Heart right ventricle (tissue), 16 donors: ENCODE measurements around the gene MYT1. TPM values are rescaled to one million over a fixed set of nuclear protein-coding genes. Genes with fewer than 3 reads are reported as not detected.
A peak's percentile ranks its signal among the peaks of the same experiment; 100 is the strongest.
"Not testable (repeated sequence)": the region's sequence is repeated elsewhere in the genome, so short reads cannot be mapped to it uniquely, and the experiment has no call there.

Experiments
- ATAC-seq, 8 donors: fragments of 200-7000 bp; cut with Tn5 transposase; one replicate each; pipeline ENCODE4 v1.9.1; 2020; ENCODE audit warnings: mild to moderate bottlenecking in 8 of 8, moderate library complexity in 8 of 8, moderate number of reproducible peaks in 1 of 8
- DNase-seq, 2 donors: peaks; one replicate each; pipeline ENCODE4 v3.0.0-alpha.2; 2020
- H3K27ac ChIP-seq, 10 donors: fragments of 200-600 bp; sonication (generic) in 2 of 10; one replicate each; pipeline versions ENCODE4 v1.5.0 to v1.8.0; 2020 to 2022; ENCODE audit warnings: mild to moderate bottlenecking in 3 of 10
- H3K27me3 ChIP-seq, 7 donors: fragments of 200-600 bp; one replicate each; pipeline ENCODE4 v1.8.0; 2021 to 2022; ENCODE audit warnings: mild to moderate bottlenecking in 2 of 7
- H3K36me3 ChIP-seq, 9 donors: fragments of 200-600 bp; sonication (generic) in 1 of 9; one replicate each; pipeline versions ENCODE4 v1.5.0 to v1.8.0; 2020 to 2022; ENCODE audit warnings: mild to moderate bottlenecking in 2 of 9
- H3K4me1 ChIP-seq, 9 donors: fragments of 200-600 bp; sonication (generic) in 1 of 9; one replicate each; pipeline versions ENCODE4 v1.5.0 to v1.8.0; 2020 to 2022; ENCODE audit warnings: mild to moderate bottlenecking in 4 of 9
- H3K4me3 ChIP-seq, 10 donors: fragments of 200-600 bp; sonication (generic) in 2 of 10; one replicate each; pipeline versions ENCODE4 v1.5.0 to v1.8.0; 2020 to 2022; ENCODE audit warnings: mild to moderate bottlenecking in 7 of 10, moderate library complexity in 2 of 10
- H3K9me3 ChIP-seq, 11 donors: fragments of 200-600 bp in 10 of 11; sonication (generic) in 2 of 11; one replicate each; pipeline versions ENCODE4 v1.5.0 to v1.8.0; 2013 to 2022; ENCODE audit warnings: mild to moderate bottlenecking in 2 of 11, control low read depth in 1 of 11, moderate library complexity in 1 of 11
- CTCF ChIP-seq, 9 donors: fragments of 200-600 bp; sonication (generic) in 2 of 9; IDR thresholded peaks; one replicate each; pipeline versions ENCODE4 v1.5.0 to v1.8.0; 2021 to 2022; ENCODE audit warnings: antibody characterized with exemption in 9 of 9, mild to moderate bottlenecking in 5 of 9, moderate library complexity in 1 of 9
- WGBS, 2 donors: extraction: QIAGEN DNeasy Blood & Tissue Kit; methylation state at CpG; one replicate each; pipeline ENCODE4 v1.1.7; 2013; ENCODE audit warnings: inconsistent platforms in 1 of 2; 5-methylcytosine and 5-hydroxymethylcytosine counted together
- intact Hi-C, 10 donors: fragments of 100-400 bp; cut with DNase I; formaldehyde crosslinking; loops; one replicate each; pipeline versions ENCODE4 v1.11.1 to v1.14.2; 2022
- polyA plus RNA-seq, 2 donors: library from polyadenylated mRNA; stranded (reverse); fragments of 200-250 nt; gene quantifications; one replicate each; pipeline ENCODE4 v1.2.3, GENCODE V29; 2013
- total RNA-seq, 10 donors: library from RNA; stranded (reverse); fragmentation: NEBNext Ultra II Directional in 3 of 10; extraction: Animal tissue kit (Norgen Biotek cat#: 25700) in 3 of 10; gene quantifications; one replicate each; pipeline versions ENCODE4 v1.2.1 to v1.2.4, GENCODE V29; 2021 to 2023
- donor health status: Arrhythmogenic right ventricular cardiomyopathy.
- donor health status: ischemic (EF 13 %, LVEDD 7.1; RV severe dilation, severe dysfunction).
- donor health status: healthy with polysubstance abuse.
- donor health status: DM: no; HTN: yes; CAD: no.
- donor health status: DM: no; HTN: no; CAD: no.
- donor health status: ischemic (EF 25% LVEDD 6.9; RV normal size, moderate dysfunction).
- donor health status: ischemic (EF 25% LVEDD 5.7; RV mildly dilated, moderate dysfunction).
- donor health status: healthy.
- donor health status: DM: yes; HTN: yes; CAD: no.
- donor health status: Ischemic cardiomyopathy.
- donor health status: ischemic (EF 35%, LVEDD 5.7; RV mildly dilated, moderate dysfunction).
- donor health status: nonischemic (EF 11% LVEDD 7.7; RV severe dilation, severe dysfunction).
- donor health status: DM: yes; HTN: yes; CAD: no.
- donor health status: PGD.
- donor health status: ischemic (EF 29% LVEDD 5.4; RV normal size, mild dysfunction).
- donor health status: nonischemic (EF 23%, LVEDD 6.1; RV moderate dilation, normal function).

Gene MYT1
- total and polyA plus RNA-seq, 12 donors, result 0.01 to 0.35 (median 0.11) TPM; not detected in 1

GRCh38 chr20:64234291-64234791, 70.1 kb downstream of the MYT1 start:
- Histone ChIP-seq H3K36me3 (no peaks in the 10 kb centered on the region), H3K9me3 (no peaks in the 10 kb centered on the region), H3K27me3 (no peaks in the 10 kb centered on the region), H3K4me1 (peaks cover 0 to 27% (median 7%) of the 10 kb centered on the region in 9 donors), H3K27ac (peak overlapping the region in 6 of 10 donors; percentile 35 to 80 (median 56)), H3K4me3 (no peak overlapping the region)
- WGBS, 2 donors, result 88 to 91% methylated on average over 11 of the region's 11 CpGs
- ATAC-seq (peak in 2 of 8 donors; percentile 26 to 39), DNase-seq (no peak)
- TF ChIP-seq CTCF (IDR thresholded peaks at IDR 0.05), result no peak
- intact Hi-C loops, result no loop called here

- H3K4me3 ChIP-seq, H3K9me3 ChIP-seq, ATAC-seq, H3K27me3 ChIP-seq, H3K36me3 ChIP-seq, H3K27ac ChIP-seq, intact Hi-C loops, DNase-seq: not testable (repeated sequence)
- 96 to 97% methylated on average over 11 to 17 of the region's 17 CpGs for WGBS, 2 donors
- peaks cover 0 to 27% (median 7%) of the 10 kb centered on the region in 9 donors for H3K4me1 ChIP-seq
Observed at GRCh38 chr20:64234921-64235565, 70.8 kb downstream of the MYT1 start.

GRCh38 chr20:64236137-64237088, 72.2 kb downstream of the MYT1 start:
- TF ChIP-seq CTCF (IDR thresholded peaks at IDR 0.05), result no peak
- no peaks in the 10 kb centered on the region for H3K27me3 ChIP-seq
- no peaks in the 10 kb centered on the region for H3K36me3 ChIP-seq
- H3K9me3 ChIP-seq, result no peaks in the 10 kb centered on the region
- H3K4me1 ChIP-seq, result peaks cover 0 to 27% (median 7%) of the 10 kb centered on the region in 9 donors
- WGBS, 2 donors, result 89 to 96% methylated on average over 22 to 26 of the region's 27 CpGs
- ATAC-seq, result no peak
- intact Hi-C loops, result no loop called here
- no peak for DNase-seq
- no peak overlapping the region for H3K27ac ChIP-seq
- H3K4me3 ChIP-seq, result no peak overlapping the region

GRCh38 chr20:64237316-64237715, 73.1 kb downstream of the MYT1 start:
- DNase-seq, result no peak
- TF ChIP-seq CTCF (IDR thresholded peaks at IDR 0.05), result no peak

More at GRCh38 chr20:64237316-64237715, 73.1 kb downstream of the MYT1 start:
- Histone ChIP-seq H3K4me1 (peaks cover 0 to 25% (median 7%) of the 10 kb centered on the region in 9 donors), H3K4me3 (no peak overlapping the region), H3K27ac (no peak overlapping the region), H3K36me3 (no peaks in the 10 kb centered on the region), H3K27me3 (no peaks in the 10 kb centered on the region), H3K9me3 (no peaks in the 10 kb centered on the region)
- intact Hi-C loops, result no loop called here
- no peak for ATAC-seq
- 89 to 92% methylated on average over 17 of the region's 17 CpGs for WGBS, 2 donors
